Dendritic cell treated with granulocyte-macrophage colony-stimulating factor and Interleukin-4, amounts not matched to agents 40 ng/mL and 50 ng/mL, for 4 days (primary cell): Measurements from ENCODE around the gene RPAP3.
A peak's percentile ranks its signal among the peaks of the same experiment; 100 is the strongest.

Source experiments
- H3K27ac Mint-ChIP-seq: one replicate; pipeline ENCODE4 v1.8.0; 2022; ENCODE audit warnings: mild to moderate bottlenecking, mixed read lengths
- H3K27me3 Mint-ChIP-seq: one replicate; pipeline ENCODE4 v1.8.0; 2022; ENCODE audit warnings: mild to moderate bottlenecking, mixed read lengths
- H3K36me3 Mint-ChIP-seq: one replicate; pipeline ENCODE4 v1.8.0; 2022; ENCODE audit warnings: low read depth, mixed read lengths
- H3K4me1 Mint-ChIP-seq: one replicate; pipeline ENCODE4 v1.8.0; 2022; ENCODE audit warnings: low read depth, mixed read lengths
- H3K4me3 Mint-ChIP-seq: one replicate; pipeline ENCODE4 v1.8.0; 2022; ENCODE audit warnings: mild to moderate bottlenecking, moderate library complexity, mixed read lengths
- H3K9me3 Mint-ChIP-seq: one replicate; pipeline ENCODE4 v1.8.0; 2022; ENCODE audit warnings: mixed read lengths
- intact Hi-C: fragments of 100-400 bp; cut with micrococcal nuclease; formaldehyde crosslinking; loops from one replicate; pipeline ENCODE4 v1.15.0; 2022

The RPAP3 gene, protein sequence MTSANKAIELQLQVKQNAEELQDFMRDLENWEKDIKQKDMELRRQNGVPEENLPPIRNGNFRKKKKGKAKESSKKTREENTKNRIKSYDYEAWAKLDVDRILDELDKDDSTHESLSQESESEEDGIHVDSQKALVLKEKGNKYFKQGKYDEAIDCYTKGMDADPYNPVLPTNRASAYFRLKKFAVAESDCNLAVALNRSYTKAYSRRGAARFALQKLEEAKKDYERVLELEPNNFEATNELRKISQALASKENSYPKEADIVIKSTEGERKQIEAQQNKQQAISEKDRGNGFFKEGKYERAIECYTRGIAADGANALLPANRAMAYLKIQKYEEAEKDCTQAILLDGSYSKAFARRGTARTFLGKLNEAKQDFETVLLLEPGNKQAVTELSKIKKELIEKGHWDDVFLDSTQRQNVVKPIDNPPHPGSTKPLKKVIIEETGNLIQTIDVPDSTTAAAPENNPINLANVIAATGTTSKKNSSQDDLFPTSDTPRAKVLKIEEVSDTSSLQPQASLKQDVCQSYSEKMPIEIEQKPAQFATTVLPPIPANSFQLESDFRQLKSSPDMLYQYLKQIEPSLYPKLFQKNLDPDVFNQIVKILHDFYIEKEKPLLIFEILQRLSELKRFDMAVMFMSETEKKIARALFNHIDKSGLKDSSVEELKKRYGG

DNA sequence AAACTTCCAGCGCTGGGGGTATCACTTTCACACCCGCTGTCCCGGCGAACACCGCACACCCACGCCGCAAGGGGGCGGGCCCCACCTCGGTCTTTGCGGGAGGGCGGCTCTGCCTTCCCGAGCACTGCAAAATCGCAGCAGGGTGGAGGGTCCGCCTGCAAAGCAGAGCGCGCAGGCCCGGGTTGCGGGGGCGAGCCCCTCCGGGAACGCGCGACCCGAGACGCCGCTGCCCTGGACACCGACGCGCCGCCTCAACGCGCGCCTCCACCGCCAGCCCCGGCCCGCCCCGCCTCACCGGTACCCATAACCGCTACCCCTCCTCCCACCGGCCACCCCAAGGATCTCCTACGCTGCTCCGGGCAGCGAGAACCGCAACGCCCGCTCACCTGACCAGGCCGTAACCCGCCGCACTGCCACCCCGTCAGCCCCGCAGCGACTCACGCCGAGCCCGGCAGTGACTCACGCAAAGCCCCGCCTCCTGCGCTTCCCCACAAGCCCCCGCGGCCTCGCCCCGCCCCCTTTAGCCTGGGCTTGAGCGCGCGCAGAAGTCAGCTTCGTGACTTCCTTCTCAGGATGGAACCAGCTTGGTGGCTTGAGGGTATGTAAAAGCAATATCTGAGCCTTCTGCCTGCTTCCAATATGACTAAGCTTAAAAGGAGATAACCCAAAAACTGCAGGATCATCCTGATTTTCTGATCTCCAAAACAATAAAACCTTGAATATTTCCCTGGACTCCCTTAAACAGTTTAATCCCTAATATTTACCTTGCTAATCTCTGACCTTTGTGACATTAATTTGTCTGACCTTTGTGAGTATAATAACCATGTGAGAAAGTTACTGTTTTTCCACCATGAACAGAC is at the start of gene RPAP3:
RPAP3 (minus strand) TSS at position 465 of the 860 bp plus-strand sequence. CDS start 3,190 bp downstream, outside the sequence.
- Mint-ChIP-seq H3K4me3 (peak within 1 kb of the TSS; percentile 98), H3K4me1 (peaks cover 53% of the 10 kb centered on the region), H3K27me3 (no peaks in the 10 kb centered on the region), H3K36me3 (peaks cover 40% of the 10 kb centered on the region), H3K27ac (peak within 1 kb of the TSS; percentile 96), H3K9me3 (no peaks in the 10 kb centered on the region)
- intact Hi-C loops = no loop called here

- H3K27me3 Mint-ChIP-seq = peaks cover 24% of the 10 kb centered on the region
- no peak overlapping the region for H3K27ac Mint-ChIP-seq
- intact Hi-C loops = loop anchor here (5.0 kb wide), 1 partner anchor 103 kb away; no protein-coding TSS in a partner anchor
- peaks cover 57% of the 10 kb centered on the region for H3K4me1 Mint-ChIP-seq
- H3K9me3 Mint-ChIP-seq = no peaks in the 10 kb centered on the region
- H3K36me3 Mint-ChIP-seq = no peaks in the 10 kb centered on the region
- H3K4me3 Mint-ChIP-seq = no peak overlapping the region
These were observed 49.1 kb upstream of the RPAP3 start for GRCh38 chr12:47754881-47755280.

DNA sequence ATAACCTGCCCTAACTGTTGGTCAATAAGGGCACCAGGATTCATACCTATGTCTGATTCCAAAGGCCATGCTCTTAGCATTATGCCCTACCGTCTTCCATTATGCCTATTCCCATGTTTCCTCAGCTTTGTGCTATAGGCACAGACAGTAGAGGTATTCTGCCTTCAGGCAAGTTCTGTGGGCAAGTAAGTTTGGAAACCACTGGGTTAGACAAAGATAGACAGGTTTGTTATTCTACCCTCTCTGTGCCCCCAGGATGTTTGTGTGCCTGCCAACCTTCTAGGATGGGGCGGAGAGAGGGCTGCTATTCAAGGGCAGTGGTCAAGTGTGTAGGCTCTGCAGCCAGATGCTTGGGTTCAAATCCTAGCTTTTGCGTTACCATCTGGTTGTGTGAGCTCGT is 48.3 kb upstream of the RPAP3 start:
- no peak overlapping the region for H3K4me3 Mint-ChIP-seq
- intact Hi-C loops = no loop called here

GRCh38 chr12:47753021-47754001 is 47.5 kb upstream of the RPAP3 start:
- Mint-ChIP-seq H3K27ac (peak overlapping the region; percentile 57), H3K9me3 (no peaks in the 10 kb centered on the region), H3K4me3 (no peak overlapping the region), H3K27me3 (peaks cover 27% of the 10 kb centered on the region), H3K4me1 (peaks cover 48% of the 10 kb centered on the region), H3K36me3 (no peaks in the 10 kb centered on the region)
- intact Hi-C loops = no loop called here

More for the DNA sequence above, 48.3 kb upstream of the RPAP3 start:
- Mint-ChIP-seq H3K27ac (no peak overlapping the region), H3K9me3 (no peaks in the 10 kb centered on the region), H3K36me3 (no peaks in the 10 kb centered on the region), H3K27me3 (peaks cover 22% of the 10 kb centered on the region), H3K4me1 (peaks cover 55% of the 10 kb centered on the region)

- no peak overlapping the region for H3K4me3 Mint-ChIP-seq
- no peaks in the 10 kb centered on the region for H3K36me3 Mint-ChIP-seq
- peaks cover 40% of the 10 kb centered on the region for H3K4me1 Mint-ChIP-seq
- no peak overlapping the region for H3K27ac Mint-ChIP-seq
- no peaks in the 10 kb centered on the region for H3K9me3 Mint-ChIP-seq
- peaks cover 20% of the 10 kb centered on the region for H3K27me3 Mint-ChIP-seq
- intact Hi-C loops = no loop called here
These were observed 46.7 kb upstream of the RPAP3 start for GRCh38 chr12:47752552-47752951.

DNA sequence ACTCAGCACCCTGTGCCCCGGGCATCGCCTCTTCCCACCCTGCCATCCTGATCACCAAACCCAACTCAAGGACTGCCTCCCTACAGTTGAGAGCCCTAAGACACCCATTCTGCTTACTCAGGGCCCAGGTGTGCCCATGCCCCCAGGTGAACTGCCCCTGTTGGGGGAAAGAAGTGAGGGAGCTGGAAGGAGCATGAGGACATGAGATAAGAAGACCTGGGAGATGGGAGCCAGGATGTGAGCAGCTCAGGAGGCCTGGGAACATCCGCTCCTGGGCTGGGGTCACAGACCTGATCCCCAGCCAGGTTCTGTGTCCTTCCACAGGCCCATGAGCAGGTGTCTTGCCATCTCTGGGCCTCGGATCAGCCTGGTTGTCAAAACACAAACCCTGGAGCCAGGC is 46.3 kb upstream of the RPAP3 start:
- H3K27ac Mint-ChIP-seq = no peak overlapping the region
- H3K4me1 Mint-ChIP-seq = peaks cover 36% of the 10 kb centered on the region
- peaks cover 16% of the 10 kb centered on the region for H3K27me3 Mint-ChIP-seq
- H3K4me3 Mint-ChIP-seq = no peak overlapping the region
- no peaks in the 10 kb centered on the region for H3K36me3 Mint-ChIP-seq
- intact Hi-C loops = no loop called here
- no peaks in the 10 kb centered on the region for H3K9me3 Mint-ChIP-seq

GRCh38 chr12:47751561-47751960 is 45.7 kb upstream of the RPAP3 start:
- Mint-ChIP-seq H3K9me3 (no peaks in the 10 kb centered on the region), H3K27ac (no peak overlapping the region), H3K4me3 (no peak overlapping the region), H3K36me3 (no peaks in the 10 kb centered on the region), H3K4me1 (peaks cover 35% of the 10 kb centered on the region), H3K27me3 (peaks cover 18% of the 10 kb centered on the region)
- intact Hi-C loops = no loop called here

GRCh38 chr12:47750916-47751470 is 45.2 kb upstream of the RPAP3 start:
- Mint-ChIP-seq H3K4me1 (peaks cover 32% of the 10 kb centered on the region), H3K36me3 (no peaks in the 10 kb centered on the region), H3K9me3 (no peaks in the 10 kb centered on the region), H3K27me3 (peaks cover 21% of the 10 kb centered on the region), H3K27ac (no peak overlapping the region), H3K4me3 (no peak overlapping the region)
- intact Hi-C loops = no loop called here

DNA sequence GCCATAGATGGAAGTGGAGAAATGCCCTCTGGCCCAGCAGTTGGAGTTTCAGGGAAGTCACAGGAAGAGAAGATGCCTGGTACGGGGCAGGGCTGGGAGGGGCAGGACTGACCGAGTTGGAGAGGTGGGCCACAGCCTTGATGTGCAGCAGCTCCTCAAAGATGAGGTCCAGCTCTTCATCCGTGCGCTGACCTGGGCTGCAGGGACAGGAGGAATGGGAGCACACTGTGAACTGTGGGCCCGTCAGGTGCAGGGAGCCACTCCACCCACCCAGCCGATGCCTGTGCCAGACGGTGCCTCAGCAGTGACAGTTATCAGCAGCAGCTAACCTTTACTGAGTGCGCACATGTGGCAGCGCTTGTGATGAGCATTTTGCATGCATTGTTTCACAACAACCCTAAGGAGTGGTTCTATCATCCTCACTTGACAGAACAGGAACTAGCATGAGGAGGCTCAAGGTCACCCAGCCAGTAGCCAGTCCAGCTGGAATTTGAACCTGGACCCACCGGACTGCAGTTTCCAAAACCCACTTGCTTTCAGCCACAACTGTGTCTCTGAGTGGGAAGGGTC is 44.5 kb upstream of the RPAP3 start:
- Mint-ChIP-seq H3K27me3 (peaks cover 25% of the 10 kb centered on the region), H3K9me3 (no peaks in the 10 kb centered on the region), H3K27ac (no peak overlapping the region), H3K4me3 (no peak overlapping the region), H3K36me3 (no peaks in the 10 kb centered on the region), H3K4me1 (peaks cover 26% of the 10 kb centered on the region)
- intact Hi-C loops = no loop called here

GRCh38 chr12:47748899-47749298 is 43.1 kb upstream of the RPAP3 start:
- H3K27me3 Mint-ChIP-seq = peaks cover 36% of the 10 kb centered on the region
- H3K4me1 Mint-ChIP-seq = peaks cover 24% of the 10 kb centered on the region
- no peaks in the 10 kb centered on the region for H3K36me3 Mint-ChIP-seq
- intact Hi-C loops = no loop called here
- no peak overlapping the region for H3K4me3 Mint-ChIP-seq
- no peaks in the 10 kb centered on the region for H3K9me3 Mint-ChIP-seq
- no peak overlapping the region for H3K27ac Mint-ChIP-seq

DNA sequence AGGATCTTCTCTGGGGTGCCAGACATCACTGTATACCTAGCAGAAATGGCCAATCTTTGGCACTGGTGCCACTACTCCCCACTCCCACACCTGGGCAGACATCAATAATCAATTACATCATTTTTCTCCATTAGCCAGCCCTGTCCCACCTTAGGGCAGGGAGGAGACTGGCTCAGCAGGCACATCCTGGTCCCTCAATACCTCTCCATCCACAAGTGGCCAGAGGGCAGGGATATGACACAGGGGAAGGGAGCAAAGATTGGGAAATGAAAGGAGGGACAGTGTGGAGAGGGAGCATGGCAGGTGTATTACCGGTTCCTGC is 42.6 kb upstream of the RPAP3 start:
- H3K27me3 Mint-ChIP-seq = peaks cover 40% of the 10 kb centered on the region
- intact Hi-C loops = no loop called here
- H3K4me3 Mint-ChIP-seq = no peak overlapping the region
- peaks cover 24% of the 10 kb centered on the region for H3K4me1 Mint-ChIP-seq
- H3K9me3 Mint-ChIP-seq = no peaks in the 10 kb centered on the region
- no peak overlapping the region for H3K27ac Mint-ChIP-seq
- no peaks in the 10 kb centered on the region for H3K36me3 Mint-ChIP-seq

DNA sequence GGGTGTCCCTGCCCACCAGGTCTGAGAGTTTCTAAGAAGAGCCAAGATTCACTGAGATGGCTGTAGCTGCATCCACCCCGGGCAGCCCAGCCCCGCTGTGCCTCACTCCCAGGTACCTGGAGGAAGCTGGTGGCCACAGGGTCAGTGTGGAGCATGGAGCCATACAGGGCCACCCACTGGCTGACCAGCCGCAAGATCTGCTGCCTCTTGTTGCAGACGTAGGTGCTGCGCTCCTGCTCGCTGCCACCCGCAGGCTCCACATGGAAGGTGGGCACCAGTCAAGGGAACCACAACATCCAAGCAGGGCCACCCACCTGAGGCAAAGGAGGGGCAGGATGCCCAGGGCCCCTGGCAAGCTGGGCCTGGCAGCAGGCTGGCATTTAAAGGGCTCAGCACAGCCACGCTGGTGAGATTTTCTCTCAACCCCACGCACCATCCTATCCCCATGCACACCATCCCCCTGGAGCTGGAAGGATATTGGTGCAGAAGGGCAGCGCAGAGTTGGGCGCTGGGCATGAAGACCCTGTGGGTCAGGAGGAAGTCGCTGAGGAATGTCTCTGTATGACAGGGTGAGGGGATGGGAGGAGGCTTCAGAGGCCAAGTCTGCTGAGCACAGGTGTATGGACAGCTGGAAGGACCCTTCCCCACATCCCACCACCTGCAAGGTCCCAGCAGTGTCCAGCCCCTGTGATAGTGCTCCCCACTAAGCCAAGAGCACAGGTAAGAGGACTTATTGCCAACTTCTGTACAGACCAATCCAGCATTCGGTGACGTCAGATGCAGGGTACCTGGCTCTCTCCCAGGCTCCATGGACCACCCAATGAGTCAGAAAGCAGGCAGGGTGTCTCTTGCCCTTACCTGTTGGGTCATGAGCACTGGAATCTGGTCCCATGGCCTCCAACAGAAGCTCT is 42.0 kb upstream of the RPAP3 start:
- Mint-ChIP-seq H3K27me3 (peaks cover 44% of the 10 kb centered on the region), H3K9me3 (no peaks in the 10 kb centered on the region), H3K4me1 (peaks cover 19% of the 10 kb centered on the region), H3K27ac (no peak overlapping the region), H3K4me3 (no peak overlapping the region), H3K36me3 (no peaks in the 10 kb centered on the region)
- intact Hi-C loops = no loop called here
